Keratinocyte (primary cell): Measurements from ENCODE around the gene KRT24.

Source experiments
- CTCF ChIP-seq, 3 experiments: IDR thresholded peaks in 1 of 3; conservative IDR thresholded peaks in 1 of 3; optimal IDR thresholded peaks in 1 of 3; 2 replicates in 2 of 3; 3 replicates in 1 of 3; pipeline versions ENCODE3 to v1.5.1; 2011; ENCODE audit warnings: low read length in 3 of 3, mild to moderate bottlenecking in 3 of 3, moderate library complexity in 2 of 3, control low read depth in 1 of 3, inconsistent platforms in 1 of 3; ENCODE audit not compliant: insufficient read depth in 2 of 3; ENCODE audit errors: extremely low read depth in 1 of 3
- EZH2 ChIP-seq: IDR thresholded peaks from one replicate; pipeline ENCODE4 v1.6.1; 2012; ENCODE audit warnings: inconsistent platforms, mild to moderate bottlenecking, low read length, moderate library complexity

- TF ChIP-seq CTCF (optimal IDR thresholded peaks at IDR 0.05 in 1 of 3, IDR thresholded peaks at IDR 0.05 in 1 of 3, conservative IDR thresholded peaks at IDR 0.05 in 1 of 3; ENCODE audit: extremely low read depth in 1 of 3, insufficient read depth in 2 of 3, low read length in 3 of 3) (no peak), EZH2 (no peak)
Measured at GRCh38 chr17:40722241-40722640, 18.7 kb upstream of the KRT24 start.
